Measurements from ENCODE around the gene KHK. TPM values are rescaled to one million over a fixed set of nuclear protein-coding genes. Genes with fewer than 3 reads are reported as not detected.
"Not testable (repeated sequence)": the region's sequence is repeated elsewhere in the genome, so short reads cannot be mapped to it uniquely, and the experiment has no call there.

The KHK gene
- total and polyA plus RNA-seq, 2 donors from 2014 or later, result 18.7 to 538 TPM

DNA sequence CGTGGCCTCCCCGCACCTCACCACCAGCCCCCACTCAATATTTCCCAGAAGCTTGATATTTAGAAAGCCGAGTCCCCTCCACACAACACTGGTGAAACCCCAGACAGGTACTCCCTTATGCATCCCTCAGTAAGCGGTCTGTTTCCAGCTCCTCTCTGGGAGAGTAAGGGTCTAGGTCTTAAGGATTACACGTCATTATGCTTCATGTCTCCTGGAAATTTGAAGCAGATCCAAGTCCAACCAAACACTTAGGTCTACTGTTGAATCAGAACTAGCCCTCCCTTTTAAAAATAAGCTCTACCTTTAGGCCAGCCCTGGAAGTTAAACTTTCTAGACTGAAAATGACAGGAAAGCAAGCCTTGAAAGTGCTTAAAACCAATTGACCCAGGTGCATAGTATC lies 13.7 kb upstream of the KHK start:
- no peak overlapping the region for H3K4me3 ChIP-seq (ENCODE audit: low read length in 3 of 3)
- H3K27me3 ChIP-seq (ENCODE audit: control insufficient read depth, insufficient read depth, low read length), result no peaks in the 10 kb centered on the region
- intact Hi-C loops (cut with DNase I), result no loop called here
- FAIRE-seq, result no peak
- H3K9me3 ChIP-seq (ENCODE audit: control insufficient read depth in 2 of 3, insufficient read depth in 1 of 3, low read length in 3 of 3), result no peaks in the 10 kb centered on the region
- no peak overlapping the region for H3K9ac ChIP-seq (ENCODE audit: low read length in 3 of 3)
- peak overlapping the region; percentile 85 to 90 for H3K27ac ChIP-seq (ENCODE audit: low read depth in 2 of 2, low read length in 2 of 2)
- no peak for TF ChIP-seq CTCF (IDR thresholded peaks at IDR 0.05; ENCODE audit: borderline replicate concordance, extremely low read depth, insufficient read depth)
- peaks cover 9 to 26% (median 14%) of the 10 kb centered on the region in 3 donors for H3K4me1 ChIP-seq (ENCODE audit: control insufficient read depth in 2 of 3, insufficient read depth in 2 of 3, low read depth in 1 of 3, low read length in 3 of 3)
- H3K36me3 ChIP-seq (ENCODE audit: control insufficient read depth in 2 of 3, insufficient read depth in 3 of 3, low read length in 3 of 3), result peaks cover 0 to 17% (median 5%) of the 10 kb centered on the region in 3 donors
- DNase-seq, result peak in 2 of 5 donors; percentile 30 to 70

GRCh38 chr2:27073782-27074181 lies 12.8 kb upstream of the KHK start:
- no peak overlapping the region for H3K9ac ChIP-seq (ENCODE audit: low read length in 3 of 3)

GRCh38 chr2:27074738-27075565 lies 11.6 kb upstream of the KHK start:
- TF ChIP-seq CTCF (IDR thresholded peaks at IDR 0.05; ENCODE audit: borderline replicate concordance, extremely low read depth, insufficient read depth), result no peak
- intact Hi-C loops (cut with DNase I), result no loop called here
- H3K9ac ChIP-seq (ENCODE audit: low read length in 3 of 3), result no peak overlapping the region
- peaks cover 8 to 14% (median 9%) of the 10 kb centered on the region in 3 donors for H3K4me1 ChIP-seq (ENCODE audit: control insufficient read depth in 2 of 3, insufficient read depth in 2 of 3, low read depth in 1 of 3, low read length in 3 of 3)
- no peaks in the 10 kb centered on the region for H3K27me3 ChIP-seq (ENCODE audit: control insufficient read depth, insufficient read depth, low read length)
- H3K27ac ChIP-seq (ENCODE audit: low read depth in 2 of 2, low read length in 2 of 2), result no peak overlapping the region
- no peaks in the 10 kb centered on the region for H3K36me3 ChIP-seq (ENCODE audit: control insufficient read depth in 2 of 3, insufficient read depth in 3 of 3, low read length in 3 of 3)
- DNase-seq (peak in 2 of 5 donors; percentile 44 to 62), FAIRE-seq (no peak)
- H3K4me3 ChIP-seq (ENCODE audit: low read length in 3 of 3), result no peak overlapping the region
- no peaks in the 10 kb centered on the region for H3K9me3 ChIP-seq (ENCODE audit: control insufficient read depth in 2 of 3, insufficient read depth in 1 of 3, low read length in 3 of 3)

More at GRCh38 chr2:27073782-27074181, 12.8 kb upstream of the KHK start:
- H3K27ac ChIP-seq (ENCODE audit: low read depth in 2 of 2, low read length in 2 of 2), result peak overlapping the region; percentile 25 to 35
- no peaks in the 10 kb centered on the region for H3K9me3 ChIP-seq (ENCODE audit: control insufficient read depth in 2 of 3, insufficient read depth in 1 of 3, low read length in 3 of 3)
- no peaks in the 10 kb centered on the region for H3K27me3 ChIP-seq (ENCODE audit: control insufficient read depth, insufficient read depth, low read length)
- peaks cover 9 to 23% (median 14%) of the 10 kb centered on the region in 3 donors for H3K4me1 ChIP-seq (ENCODE audit: control insufficient read depth in 2 of 3, insufficient read depth in 2 of 3, low read depth in 1 of 3, low read length in 3 of 3)
- intact Hi-C loops (cut with DNase I), result no loop called here
- TF ChIP-seq CTCF (IDR thresholded peaks at IDR 0.05; ENCODE audit: borderline replicate concordance, extremely low read depth, insufficient read depth), result no peak
- no peak overlapping the region for H3K4me3 ChIP-seq (ENCODE audit: low read length in 3 of 3)
- no peak for FAIRE-seq
- H3K36me3 ChIP-seq (ENCODE audit: control insufficient read depth in 2 of 3, insufficient read depth in 3 of 3, low read length in 3 of 3), result peaks cover 0 to 9% (median 5%) of the 10 kb centered on the region in 3 donors
- DNase-seq, result peak in 1 of 5 donors; percentile 53

GRCh38 chr2:27075566-27075871 lies 11.1 kb upstream of the KHK start:
- not testable (repeated sequence) for FAIRE-seq
- H3K4me1 ChIP-seq (ENCODE audit: control insufficient read depth in 2 of 3, insufficient read depth in 2 of 3, low read depth in 1 of 3, low read length in 3 of 3), result peaks cover 3 to 11% (median 9%) of the 10 kb centered on the region in 3 donors

More at GRCh38 chr2:27075566-27075871, 11.1 kb upstream of the KHK start:
- H3K27me3 ChIP-seq (ENCODE audit: control insufficient read depth, insufficient read depth, low read length); DNase-seq; H3K9ac ChIP-seq (ENCODE audit: low read length in 3 of 3); H3K36me3 ChIP-seq (ENCODE audit: control insufficient read depth in 2 of 3, insufficient read depth in 3 of 3, low read length in 3 of 3); H3K9me3 ChIP-seq (ENCODE audit: control insufficient read depth in 2 of 3, insufficient read depth in 1 of 3, low read length in 3 of 3); intact Hi-C loops (cut with DNase I); H3K27ac ChIP-seq (ENCODE audit: low read depth in 2 of 2, low read length in 2 of 2); H3K4me3 ChIP-seq (ENCODE audit: low read length in 3 of 3): not testable (repeated sequence)
